RWPE1 (cell line): ENCODE results near the gene P2RX6.

Experiments
- CTCF ChIA-PET: fragments of 350-600 bp; sonication (Branson Sonifier 250); formaldehyde crosslinking; extraction: SDS; loops from one replicate; lab custom pipeline; 2021; lab: Yijun Ruan, JAX
- POLR2A ChIA-PET: fragments of 400-600 bp; formaldehyde crosslinking; extraction: SDS; loops from one replicate; lab custom pipeline; 2020; ENCODE audit warnings: antibody characterized with exemption; ENCODE audit not compliant: low non-redundant PET; lab: Yijun Ruan, JAX
- DNase-seq: peaks from one replicate; pipeline ENCODE4 v3.0.0; 2012; ENCODE audit warnings: low spot score
- H3K27ac ChIP-seq: fragments of 450-650 bp; 2 replicates; pipeline ENCODE4 v1.5.1; 2017
- TF ChIP-seq, protein P1 (sequence below): fragments of 450-650 bp; conservative IDR thresholded peaks from 2 replicates; pipeline ENCODE4 v1.5.1; 2017; ENCODE audit warnings: low read depth, mild to moderate bottlenecking

P2RX6 gene

DNA sequence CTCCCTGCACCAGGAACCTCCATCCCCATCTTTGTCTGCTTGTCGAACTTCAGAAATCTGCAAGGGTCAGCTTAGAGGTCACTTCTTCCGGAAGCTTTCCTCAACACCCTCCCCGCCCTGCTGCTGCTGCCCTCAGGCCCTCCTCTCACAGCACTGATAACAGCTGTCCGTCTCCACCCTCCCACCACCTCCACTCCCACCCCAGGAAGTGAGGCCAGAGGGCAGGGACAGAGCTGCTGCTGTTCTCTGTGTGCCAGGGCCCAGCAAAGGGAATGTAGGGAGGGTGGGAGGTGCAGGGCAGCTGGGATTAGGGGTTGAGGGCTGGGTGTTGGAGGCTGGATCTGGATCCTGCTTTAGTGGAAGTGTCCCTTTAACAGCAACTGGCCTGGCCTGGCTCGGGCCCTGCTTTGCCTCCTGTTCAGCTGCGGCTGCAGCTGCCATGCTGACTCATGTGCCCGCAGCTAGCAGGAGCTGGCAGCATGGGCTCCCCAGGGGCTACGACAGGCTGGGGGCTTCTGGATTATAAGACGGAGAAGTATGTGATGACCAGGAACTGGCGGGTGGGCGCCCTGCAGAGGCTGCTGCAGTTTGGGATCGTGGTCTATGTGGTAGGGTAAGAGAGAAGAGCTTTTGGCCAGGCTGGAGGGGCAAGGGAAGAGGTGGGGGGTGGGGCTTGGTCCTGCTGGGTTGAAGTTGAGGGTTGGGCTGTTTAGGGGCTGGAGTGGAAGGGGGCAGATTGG lies at the start of gene P2RX6:
P2RX6 (plus strand) TSS at position 440 of the 740 bp plus-strand sequence; CDS start at position 450, 10 bp downstream.
- peak within 1 kb of the TSS; percentile 92 for H3K27ac ChIP-seq
- DNase-seq: no peak
- ChIA-PET CTCF (no interaction called here), POLR2A (interaction anchor here (0.6 kb wide), 2 partner anchors 30 to 32 kb away, joined by 3 to 9 read pairs; no protein-coding TSS in a partner anchor)
- TF ChIP-seq, protein P1, sequence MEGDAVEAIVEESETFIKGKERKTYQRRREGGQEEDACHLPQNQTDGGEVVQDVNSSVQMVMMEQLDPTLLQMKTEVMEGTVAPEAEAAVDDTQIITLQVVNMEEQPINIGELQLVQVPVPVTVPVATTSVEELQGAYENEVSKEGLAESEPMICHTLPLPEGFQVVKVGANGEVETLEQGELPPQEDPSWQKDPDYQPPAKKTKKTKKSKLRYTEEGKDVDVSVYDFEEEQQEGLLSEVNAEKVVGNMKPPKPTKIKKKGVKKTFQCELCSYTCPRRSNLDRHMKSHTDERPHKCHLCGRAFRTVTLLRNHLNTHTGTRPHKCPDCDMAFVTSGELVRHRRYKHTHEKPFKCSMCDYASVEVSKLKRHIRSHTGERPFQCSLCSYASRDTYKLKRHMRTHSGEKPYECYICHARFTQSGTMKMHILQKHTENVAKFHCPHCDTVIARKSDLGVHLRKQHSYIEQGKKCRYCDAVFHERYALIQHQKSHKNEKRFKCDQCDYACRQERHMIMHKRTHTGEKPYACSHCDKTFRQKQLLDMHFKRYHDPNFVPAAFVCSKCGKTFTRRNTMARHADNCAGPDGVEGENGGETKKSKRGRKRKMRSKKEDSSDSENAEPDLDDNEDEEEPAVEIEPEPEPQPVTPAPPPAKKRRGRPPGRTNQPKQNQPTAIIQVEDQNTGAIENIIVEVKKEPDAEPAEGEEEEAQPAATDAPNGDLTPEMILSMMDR: no peak

DNA sequence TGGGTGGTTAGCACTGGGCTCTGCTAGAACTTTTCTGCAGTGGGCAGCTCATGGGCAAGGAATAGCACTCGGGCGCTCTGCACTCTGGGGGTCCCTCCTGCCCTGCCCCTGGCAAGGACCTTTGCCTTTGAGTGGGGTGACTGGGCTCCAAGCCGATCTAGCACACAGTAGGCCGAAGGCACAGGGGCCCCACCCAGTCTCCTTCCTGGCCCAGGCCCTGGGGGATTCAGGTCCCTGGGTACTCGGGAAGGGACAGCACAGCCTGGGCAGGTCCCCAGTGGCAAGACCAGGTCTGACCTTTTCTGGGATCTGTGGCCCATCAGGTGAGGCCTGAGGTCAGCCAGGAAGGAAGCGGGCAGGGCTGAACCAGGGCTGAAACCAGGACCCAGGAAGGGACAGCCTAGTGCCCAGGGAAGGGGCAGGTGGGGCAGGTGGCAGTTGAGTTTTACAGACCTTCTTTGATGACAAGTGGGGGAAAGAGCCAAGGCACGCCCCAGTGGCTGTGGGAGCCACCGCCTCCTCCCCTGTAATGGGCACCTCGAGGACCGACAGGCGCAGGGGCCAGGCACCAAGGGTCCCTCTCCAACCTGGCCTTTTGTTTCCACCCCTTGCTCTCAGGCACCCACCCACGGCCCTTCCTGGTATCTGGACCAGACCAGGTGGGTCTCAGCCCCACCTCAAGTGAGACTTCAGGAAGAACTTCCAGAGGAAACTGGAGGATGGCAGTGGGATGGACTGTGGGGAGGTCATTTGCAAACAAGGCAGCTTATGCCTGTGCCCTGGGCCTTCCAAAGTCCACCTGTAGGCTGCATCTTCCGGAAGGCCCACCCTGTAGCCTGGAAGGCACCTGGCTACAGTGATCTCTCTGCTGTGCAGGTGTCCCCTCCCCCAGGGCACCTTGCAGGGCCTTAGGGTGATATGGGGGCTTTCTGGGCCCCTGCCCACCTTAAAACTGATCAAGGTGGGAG lies 48.8 kb upstream of the P2RX6 start:
- no peak overlapping the region for H3K27ac ChIP-seq
- ChIA-PET CTCF (interaction anchor here (0.5 kb wide), 1 partner anchor 478 kb away, joined by 3 read pairs; no protein-coding TSS in a partner anchor), POLR2A (no interaction called here)
- TF ChIP-seq, protein P1: no peak
- DNase-seq: no peak

DNA sequence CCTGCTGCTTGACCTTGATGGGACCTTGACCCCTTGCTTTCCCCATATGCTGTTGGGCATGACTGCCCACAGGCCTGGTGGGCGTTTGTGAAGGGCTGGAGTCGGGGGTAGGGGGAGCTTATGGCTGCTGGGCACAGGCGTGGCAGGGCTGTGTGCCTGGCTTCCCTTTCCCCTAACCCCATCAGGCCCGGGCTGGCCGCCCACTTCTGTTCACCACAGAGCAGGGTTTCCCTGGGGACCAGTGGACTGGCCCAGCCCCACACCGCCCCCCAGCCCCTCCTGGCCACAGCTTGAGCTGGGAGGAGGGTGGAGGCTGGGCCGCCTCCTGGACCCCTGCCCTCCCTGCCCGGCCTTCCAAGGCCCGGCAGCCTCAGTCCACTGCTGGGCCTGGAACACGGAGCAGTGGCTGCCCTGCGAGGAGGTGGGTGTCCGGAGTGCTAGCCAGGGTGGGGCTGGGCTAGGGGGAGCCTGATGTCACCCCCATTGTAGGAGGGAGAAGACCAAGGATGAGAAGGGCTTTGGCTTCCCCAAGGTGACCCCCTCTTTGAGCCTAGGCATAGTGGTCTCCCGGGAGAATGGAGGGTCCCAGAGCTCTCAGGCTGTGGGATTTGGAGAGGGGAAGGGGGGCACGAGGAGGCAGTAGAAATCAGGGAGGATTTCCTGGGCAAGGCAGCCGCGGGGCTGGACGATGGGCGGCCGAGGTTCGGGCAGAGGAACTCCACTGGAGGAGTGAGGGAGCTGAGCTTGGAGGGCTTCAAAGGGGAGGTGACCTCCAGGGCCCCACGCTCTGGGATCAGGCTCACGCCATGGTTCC lies 47.9 kb upstream of the P2RX6 start, which contains the start of gene AIFM3:
AIFM3 (plus strand) TSS at position 373 of the 814 bp plus-strand sequence. CDS start 690 bp downstream, outside the sequence.
- ChIA-PET CTCF (interaction anchor here (0.5 kb wide), 1 partner anchor 477 kb away, joined by 3 read pairs; no protein-coding TSS in a partner anchor), POLR2A (no interaction called here)
- TF ChIP-seq, protein P1: no peak
- no peak within 1 kb of the TSS; the same call in 1 of the 2 replicates for H3K27ac ChIP-seq
- no peak for DNase-seq

DNA sequence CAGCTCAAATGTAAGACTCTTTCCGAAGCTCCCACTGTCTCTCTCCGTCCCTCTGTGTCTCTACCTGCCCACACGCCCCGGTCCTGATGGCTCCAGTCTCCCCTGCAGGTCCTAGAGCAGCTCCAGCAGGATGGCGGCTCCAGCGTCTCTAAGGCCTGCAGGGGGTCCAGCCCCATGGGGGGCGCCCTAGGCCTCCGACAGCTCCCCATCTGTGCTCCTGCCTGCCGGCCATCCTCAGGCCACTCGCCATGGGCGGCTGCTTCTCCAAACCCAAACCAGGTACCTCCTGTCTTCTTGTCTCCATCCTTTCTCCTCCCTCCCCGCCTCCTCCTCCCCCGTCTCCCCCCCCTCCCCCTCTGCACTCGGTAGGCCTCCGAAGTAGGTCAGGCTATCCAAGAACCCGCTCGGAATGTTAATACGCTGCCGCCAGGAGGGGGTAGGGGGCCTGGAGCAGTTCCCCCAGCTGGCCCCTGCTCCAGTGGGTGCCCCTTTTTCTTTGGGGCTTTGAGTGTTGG lies 47.2 kb upstream of the P2RX6 start:
- POLR2A ChIA-PET: no interaction called here
- no peak overlapping the region for H3K27ac ChIP-seq
- CTCF ChIA-PET: no interaction called here
- no peak for DNase-seq
- TF ChIP-seq, protein P1: no peak

DNA sequence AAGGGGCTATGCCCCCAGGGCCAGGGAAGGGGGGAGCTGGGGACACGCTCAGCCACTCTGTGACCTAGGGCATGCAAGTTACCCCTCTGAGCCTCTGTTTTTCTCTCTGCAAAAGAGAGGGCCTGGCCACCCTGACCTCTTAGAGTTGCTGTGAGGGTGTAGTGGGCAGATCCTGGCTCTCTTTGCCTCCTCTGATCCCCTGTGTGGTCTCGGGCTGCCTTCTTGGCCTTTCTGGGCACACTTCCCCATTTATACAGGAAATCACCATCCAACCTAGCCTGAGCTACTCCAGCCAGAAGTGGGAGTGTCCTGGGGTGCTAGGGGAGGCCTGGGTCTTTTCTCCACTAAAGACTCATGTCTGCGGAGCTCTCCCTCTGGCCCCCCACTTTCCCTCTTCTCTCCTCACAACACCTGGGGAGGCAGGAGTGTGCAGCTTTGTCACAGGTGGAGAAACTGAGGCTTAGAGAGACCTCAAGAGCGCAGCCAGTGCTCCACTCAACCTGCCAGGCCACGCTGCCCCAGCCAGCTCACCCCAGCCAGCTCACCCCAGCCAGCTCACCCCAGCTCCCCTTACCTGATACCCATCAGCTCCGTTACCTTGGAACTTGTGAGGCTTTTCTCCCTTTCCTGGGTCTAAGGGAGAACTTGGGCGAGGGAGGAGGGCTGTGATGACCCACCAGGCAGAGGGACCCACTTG lies 46.5 kb upstream of the P2RX6 start:
- CTCF ChIA-PET: no interaction called here
- DNase-seq: no peak
- H3K27ac ChIP-seq: peak overlapping the region; percentile 26
- POLR2A ChIA-PET: no interaction called here
- TF ChIP-seq, protein P1: no peak
